ENCODE data around the gene SKA2. TPM values are rescaled to one million over a fixed set of nuclear protein-coding genes. Genes with fewer than 3 reads are reported as not detected.

Gene SKA2
- total RNA-seq, 1 donor from 2014 or later: 46.2 TPM

DNA sequence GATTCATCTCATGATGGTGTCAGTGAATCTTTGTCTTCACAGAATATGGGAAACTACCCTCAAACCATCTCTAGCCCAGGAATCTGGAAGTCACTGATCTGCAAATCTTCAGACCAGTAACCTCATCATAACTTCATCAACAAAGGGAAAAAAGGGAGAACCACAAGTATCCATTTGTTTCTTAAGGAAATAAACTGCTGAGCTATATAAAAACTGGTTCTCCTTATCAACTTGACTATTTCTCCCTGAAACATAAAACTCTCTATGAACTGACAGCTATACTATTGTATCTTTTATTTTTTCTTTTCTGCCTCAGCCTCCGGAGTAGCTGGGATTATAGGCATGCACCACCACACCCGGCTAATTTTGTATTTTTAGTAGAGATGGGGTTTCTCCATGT lies 87.6 kb downstream of the SKA2 start:
- TF ChIP-seq, protein P1, sequence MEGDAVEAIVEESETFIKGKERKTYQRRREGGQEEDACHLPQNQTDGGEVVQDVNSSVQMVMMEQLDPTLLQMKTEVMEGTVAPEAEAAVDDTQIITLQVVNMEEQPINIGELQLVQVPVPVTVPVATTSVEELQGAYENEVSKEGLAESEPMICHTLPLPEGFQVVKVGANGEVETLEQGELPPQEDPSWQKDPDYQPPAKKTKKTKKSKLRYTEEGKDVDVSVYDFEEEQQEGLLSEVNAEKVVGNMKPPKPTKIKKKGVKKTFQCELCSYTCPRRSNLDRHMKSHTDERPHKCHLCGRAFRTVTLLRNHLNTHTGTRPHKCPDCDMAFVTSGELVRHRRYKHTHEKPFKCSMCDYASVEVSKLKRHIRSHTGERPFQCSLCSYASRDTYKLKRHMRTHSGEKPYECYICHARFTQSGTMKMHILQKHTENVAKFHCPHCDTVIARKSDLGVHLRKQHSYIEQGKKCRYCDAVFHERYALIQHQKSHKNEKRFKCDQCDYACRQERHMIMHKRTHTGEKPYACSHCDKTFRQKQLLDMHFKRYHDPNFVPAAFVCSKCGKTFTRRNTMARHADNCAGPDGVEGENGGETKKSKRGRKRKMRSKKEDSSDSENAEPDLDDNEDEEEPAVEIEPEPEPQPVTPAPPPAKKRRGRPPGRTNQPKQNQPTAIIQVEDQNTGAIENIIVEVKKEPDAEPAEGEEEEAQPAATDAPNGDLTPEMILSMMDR (IDR thresholded peaks at IDR 0.05): no peak
- DNase-seq (ENCODE audit: low spot score): no peak
- Mint-ChIP-seq H3K36me3 (ENCODE audit: low read depth) (peaks cover 30% of the 10 kb centered on the region), H3K4me1 (ENCODE audit: low read depth) (no peaks in the 10 kb centered on the region), H3K9me3 (ENCODE audit: low read depth) (peaks cover 2% of the 10 kb centered on the region), H3K27ac (ENCODE audit: unreplicated experiment) (no peak overlapping the region), H3K27me3 (ENCODE audit: low read depth) (no peaks in the 10 kb centered on the region), H3K4me3 (ENCODE audit: unreplicated experiment) (no peak overlapping the region)

DNA sequence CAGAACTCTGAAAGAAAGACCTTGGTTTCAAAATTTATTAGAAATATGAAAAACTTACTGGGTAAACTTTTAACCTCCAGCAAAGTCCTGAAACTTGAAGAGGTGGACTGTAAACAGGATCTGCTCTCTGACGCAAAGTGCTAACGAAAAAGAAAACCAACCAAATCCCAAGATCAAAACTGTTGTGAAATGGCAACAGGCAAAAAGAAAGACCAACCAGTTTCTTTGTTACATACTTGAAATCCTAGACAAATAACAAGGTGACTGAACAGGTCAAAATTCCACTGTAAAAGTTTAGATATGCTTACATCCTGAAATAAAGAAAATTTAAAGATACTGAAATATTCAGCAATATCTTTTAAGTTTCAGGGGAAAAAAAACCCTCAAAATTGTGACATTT lies 92.5 kb downstream of the SKA2 start:
- H3K4me3 Mint-ChIP-seq (ENCODE audit: unreplicated experiment): no peak overlapping the region
- TF ChIP-seq, protein P1 (IDR thresholded peaks at IDR 0.05): no peak
- no peak for DNase-seq (ENCODE audit: low spot score)
- H3K36me3 Mint-ChIP-seq (ENCODE audit: low read depth): peaks cover 22% of the 10 kb centered on the region
- H3K9me3 Mint-ChIP-seq (ENCODE audit: low read depth): peaks cover 5% of the 10 kb centered on the region
- H3K4me1 Mint-ChIP-seq (ENCODE audit: low read depth): no peaks in the 10 kb centered on the region
- no peak overlapping the region for H3K27ac Mint-ChIP-seq (ENCODE audit: unreplicated experiment)
- H3K27me3 Mint-ChIP-seq (ENCODE audit: low read depth): no peaks in the 10 kb centered on the region

Small RNAs within 50 kb of the gene (microRNA-seq; reads per million reads assigned to microRNA genes)
- gene MIR301A (ENCODE audit: borderline number of aligned reads) (736 reads per million, percentile 76 among the genes with 10 or more reads in this experiment), gene MIR454 (ENCODE audit: borderline number of aligned reads) (1,306 reads per million, percentile 82 among the genes with 10 or more reads in this experiment)

Other genes starting within 250 kb of the SKA2 start
- 31.9 to 43.9 TPM (median 38.7 TPM) in 3 replicates for gene TRIM37, start 48.3 kb downstream of the SKA2 start, total RNA-seq
- 7.6 to 12.9 TPM (median 12.0 TPM) in 3 replicates for gene PRR11, start 560 bp upstream of the SKA2 start, total RNA-seq
- gene SMG8, start 54.8 kb upstream of the SKA2 start, total RNA-seq: 17.5 to 18.0 TPM (median 17.7 TPM) in 3 replicates
- gene GDPD1, start 65.3 kb upstream of the SKA2 start, total RNA-seq: 1.5 to 3.6 TPM (median 1.9 TPM) in 3 replicates
- gene YPEL2, start 176.5 kb upstream of the SKA2 start, total RNA-seq: 41.9 to 52.2 TPM (median 52.1 TPM) in 3 replicates

Data from chondrocyte (in vitro differentiated cells).